Muscle of back (tissue), 11 donors: ENCODE results near the gene INPP1. TPM values are rescaled to one million over a fixed set of nuclear protein-coding genes. Genes with fewer than 3 reads are reported as not detected.
"Not testable (repeated sequence)": the region's sequence is repeated elsewhere in the genome, so short reads cannot be mapped to it uniquely, and the experiment has no call there.

Experiments used
- DNase-seq, 3 donors: peaks; one replicate each; pipeline versions ENCODE4 v3.0.0 to v3.0.0-alpha.2; 2013
- polyA plus RNA-seq, 10 donors: library from polyadenylated mRNA; unstranded; fragments of 120-200 nt; gene quantifications; one replicate each; pipeline ENCODE4 v1.2.1, GENCODE V29; 2013; ENCODE audit not compliant: insufficient read length in 10 of 10

The INPP1 gene
- polyA plus RNA-seq, 10 donors = 13.3 to 24.8 (median 18.0) TPM

GRCh38 chr2:190333395-190333794 is 10.0 kb upstream of the INPP1 start:
- DNase-seq = no peak

GRCh38 chr2:190333928-190334327 is 9.5 kb upstream of the INPP1 start:
- no peak for DNase-seq

GRCh38 chr2:190334479-190335224 is 8.7 kb upstream of the INPP1 start:
- no peak for DNase-seq

DNA sequence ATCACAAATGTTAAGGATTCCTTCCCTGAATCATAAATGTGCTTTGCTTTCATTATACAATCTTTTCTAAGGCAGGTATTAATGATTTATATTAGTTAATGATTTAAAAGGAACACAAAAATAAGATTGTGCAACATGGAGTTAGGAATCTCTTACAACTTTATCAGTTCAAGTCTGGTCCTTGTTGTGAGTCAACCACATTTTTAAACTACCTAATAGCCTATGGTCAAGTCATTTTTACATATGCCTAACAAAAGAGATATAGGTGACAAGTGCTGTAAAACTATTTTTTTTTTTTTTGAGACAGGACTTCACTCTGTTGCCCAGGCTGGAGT is 8.2 kb upstream of the INPP1 start:
- no peak for DNase-seq

GRCh38 chr2:190335584-190335983 is 7.8 kb upstream of the INPP1 start:
- DNase-seq = not testable (repeated sequence)

GRCh38 chr2:190336420-190336819 is 7.0 kb upstream of the INPP1 start:
- no peak for DNase-seq

DNA sequence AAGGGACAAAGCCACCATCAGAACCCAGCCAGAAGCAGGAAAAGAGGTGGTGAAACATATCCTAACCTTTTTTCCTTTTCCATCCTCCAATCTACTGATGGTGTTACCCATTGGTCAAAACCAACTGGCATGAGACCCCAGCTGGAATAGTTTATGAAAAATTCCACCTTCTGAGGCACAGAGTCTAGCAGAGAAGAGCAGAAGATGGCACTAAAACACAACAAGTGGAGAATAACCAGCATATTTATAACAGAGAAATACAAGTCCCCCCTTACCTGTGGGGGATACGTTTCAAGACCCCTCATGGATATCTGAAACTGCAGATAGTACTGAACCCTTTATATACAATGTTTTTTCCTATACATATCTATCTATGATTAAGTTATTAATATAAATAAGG is 4.9 kb upstream of the INPP1 start:
- DNase-seq = no peak

- DNase-seq = no peak
Observed at GRCh38 chr2:190339394-190339793, 4.0 kb upstream of the INPP1 start.

DNA sequence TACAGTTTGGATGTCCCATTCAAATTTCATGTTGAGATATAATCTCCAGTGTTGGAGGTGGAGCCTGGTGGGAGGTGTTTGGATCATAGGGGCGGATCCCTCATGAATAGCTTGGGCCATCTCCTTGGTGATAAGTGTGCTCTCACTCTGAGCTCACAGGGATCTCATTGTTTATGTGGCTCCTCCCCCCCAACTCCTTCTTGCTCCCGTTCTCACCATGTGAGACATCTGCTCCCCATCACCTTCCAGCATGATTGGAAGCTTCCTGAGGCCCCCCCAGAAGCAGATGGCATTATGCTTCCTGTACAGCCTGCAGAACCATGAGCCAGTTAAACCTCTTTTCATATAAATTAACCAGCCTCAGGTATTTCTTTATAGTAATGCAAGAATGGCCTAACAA is 3.0 kb upstream of the INPP1 start:
- no peak for DNase-seq

DNA sequence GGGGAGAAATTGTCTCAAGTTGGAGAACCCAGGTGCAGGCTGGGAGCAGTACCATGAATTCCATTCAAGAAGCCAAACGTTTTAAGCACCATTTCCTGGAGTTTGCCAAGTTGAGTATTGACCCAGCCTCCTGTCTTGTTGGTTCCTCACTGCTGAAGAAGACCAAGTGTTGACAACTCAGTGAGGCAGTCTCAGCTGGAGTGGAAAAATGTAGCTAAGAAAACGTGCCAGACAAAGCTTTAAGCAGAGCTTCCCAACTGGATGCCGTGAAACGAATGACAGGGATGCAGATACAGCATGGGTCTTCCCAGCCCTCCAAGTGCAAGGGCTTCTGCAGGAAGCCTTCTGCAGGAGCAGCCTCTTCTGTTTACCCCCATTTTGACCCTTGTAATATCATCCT is 778 bp upstream of the INPP1 start:
- DNase-seq = peak; percentile 28 to 77 (median 67)

- peak in 1 of 3 donors; percentile 90 for DNase-seq
Observed at GRCh38 chr2:190343089-190343535, 277 bp upstream of the INPP1 start.

DNA sequence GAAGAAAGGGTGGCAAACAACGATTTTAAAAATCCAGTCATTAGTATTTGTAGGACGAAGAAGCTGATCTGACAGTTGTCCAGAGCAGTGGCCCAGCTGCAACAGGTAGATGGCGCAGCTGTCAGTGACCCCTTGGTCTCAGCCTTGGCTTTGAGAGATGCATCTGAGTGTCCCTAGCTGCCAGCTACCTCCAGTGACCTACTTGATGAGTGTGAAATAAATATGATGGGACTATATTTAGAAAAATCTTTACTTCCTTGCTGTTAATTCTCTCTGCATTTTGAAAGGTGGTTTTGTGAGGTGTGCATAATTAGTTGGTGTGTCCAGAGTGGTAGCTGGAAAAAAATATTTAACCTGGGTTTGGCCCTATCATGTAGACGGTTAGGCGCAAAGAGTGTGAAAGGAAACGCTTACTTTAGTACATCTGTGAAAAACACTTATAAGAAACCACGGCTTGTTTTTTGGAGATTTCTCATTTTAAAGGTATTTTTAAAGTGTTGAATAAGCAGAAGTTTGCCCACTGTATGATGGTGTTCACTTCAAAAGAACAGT is 963 bp downstream of the INPP1 start:
- peak; percentile 28 to 81 (median 59) for DNase-seq

- no peak for DNase-seq
Observed at GRCh38 chr2:190350371-190350770, 7.0 kb downstream of the INPP1 start.

GRCh38 chr2:190351955-190352354 is 8.6 kb downstream of the INPP1 start:
- DNase-seq = no peak

GRCh38 chr2:190352668-190353536 is 9.5 kb downstream of the INPP1 start:
- no peak for DNase-seq

- DNase-seq = no peak
Observed at GRCh38 chr2:190353537-190353899, 10.1 kb downstream of the INPP1 start.

DNA sequence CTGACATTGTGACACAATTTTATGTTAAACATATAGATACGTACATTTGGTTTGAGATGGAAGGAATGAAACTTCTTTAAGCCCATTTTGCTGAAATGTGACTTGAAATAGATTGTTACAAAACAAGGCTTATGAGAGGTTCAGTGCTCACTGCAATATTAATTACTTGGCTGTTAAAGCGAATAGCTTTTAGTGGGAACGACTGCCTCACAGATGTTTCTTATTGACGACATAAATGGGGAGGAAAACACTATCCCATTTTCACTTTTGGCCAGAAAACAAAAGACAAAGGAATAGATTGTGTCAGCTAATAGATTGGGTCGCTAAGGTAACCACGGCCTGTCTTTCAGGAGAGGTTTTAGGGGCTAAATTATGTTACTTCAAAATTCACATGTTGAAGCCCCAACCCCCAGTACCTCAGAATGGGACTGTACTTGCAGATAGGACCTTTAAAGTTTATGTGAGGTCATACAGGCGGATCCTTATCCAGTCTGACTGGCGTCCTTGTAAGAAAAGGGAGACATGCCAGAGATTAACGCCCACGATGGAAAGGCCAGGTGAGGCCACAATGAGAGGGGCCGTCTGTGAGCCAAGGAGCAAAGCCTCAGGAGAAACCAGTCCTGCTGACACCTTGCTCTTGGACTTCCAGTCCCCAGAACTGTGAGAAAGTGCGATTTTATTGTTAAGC is 10.8 kb downstream of the INPP1 start:
- peak in 1 of 3 donors; percentile 24 for DNase-seq

DNA sequence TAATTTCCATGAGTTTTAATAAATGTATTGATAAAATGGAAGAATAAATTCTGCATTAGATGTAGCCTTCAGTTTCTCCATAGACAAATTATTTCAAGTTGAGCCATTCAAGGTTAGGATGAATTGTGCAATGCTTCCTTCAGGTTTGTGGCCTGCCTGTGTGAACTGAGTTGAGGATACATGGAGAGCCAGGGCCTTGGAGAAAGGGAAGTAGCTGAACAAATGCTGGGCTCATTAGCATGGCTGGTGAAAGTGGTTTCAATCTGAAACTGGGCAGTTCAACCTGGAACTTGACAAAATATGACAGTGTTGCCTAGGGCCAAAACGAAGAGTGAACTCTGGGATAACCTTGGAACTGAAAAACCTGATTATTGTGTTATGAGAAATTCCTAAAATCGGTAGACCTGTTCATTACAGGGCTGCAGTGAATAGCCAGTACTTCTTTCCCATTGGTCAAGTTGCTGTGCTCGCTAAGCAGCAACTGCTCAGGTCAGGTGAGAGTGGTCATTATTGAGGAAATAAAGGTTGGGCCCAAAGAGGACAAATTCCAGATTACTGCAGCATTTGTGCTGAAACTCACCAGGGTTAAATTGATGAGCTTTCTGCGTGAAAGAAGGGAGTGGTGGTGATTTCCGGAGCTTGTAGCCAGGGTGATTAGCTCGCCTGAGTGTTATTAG is 12.7 kb downstream of the INPP1 start:
- DNase-seq = no peak

- peak in 2 of 3 donors; percentile 18 to 42 for DNase-seq
Observed at GRCh38 chr2:190357600-190357999, 14.2 kb downstream of the INPP1 start.

DNA sequence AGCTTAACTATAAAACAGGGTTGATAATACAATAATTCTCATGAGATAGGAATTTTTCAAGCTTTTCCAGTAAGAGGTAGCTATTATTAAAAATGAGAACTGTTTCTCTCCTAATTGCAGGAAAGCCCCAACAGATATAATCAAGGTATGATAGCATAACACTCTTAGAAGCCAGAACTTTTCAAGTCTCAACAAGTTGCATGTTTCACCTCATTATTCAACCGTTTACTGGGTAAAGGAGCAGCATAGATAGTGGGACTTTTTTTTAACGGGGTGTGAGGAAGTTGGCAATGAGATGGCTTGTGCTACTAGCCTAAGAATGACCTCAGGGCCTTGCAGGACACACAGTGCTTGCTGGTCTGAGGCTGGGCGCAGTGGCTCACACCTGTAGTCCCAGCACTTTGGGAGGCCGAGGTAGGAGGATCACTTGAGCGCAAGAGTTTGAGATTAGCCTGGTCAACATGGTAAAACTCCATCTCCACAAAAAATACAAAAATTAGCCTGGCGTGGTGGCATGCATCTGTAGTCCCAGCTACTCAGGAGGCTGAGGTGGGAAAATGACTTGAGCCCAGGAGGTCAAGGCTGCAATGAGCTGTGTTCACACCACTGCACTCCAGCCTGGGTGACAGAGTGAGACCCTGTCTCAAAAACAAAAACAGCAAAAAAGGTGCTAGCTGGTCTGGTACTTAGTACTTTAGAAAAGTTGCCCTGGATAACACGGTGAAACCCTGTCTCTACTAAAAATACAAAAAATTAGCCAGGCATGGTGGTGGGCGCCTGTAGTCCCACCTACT is 15.5 kb downstream of the INPP1 start:
- DNase-seq = not testable (repeated sequence)

- DNase-seq = no peak
Observed at GRCh38 chr2:190360561-190360960, 17.2 kb downstream of the INPP1 start.
